ENCODE data around the gene BCL6B. TPM values are rescaled to one million over a fixed set of nuclear protein-coding genes. Genes with fewer than 3 reads are reported as not detected.

Gene BCL6B
- total RNA-seq, 1 experiment from 2014 or later = 0.57 TPM

DNA sequence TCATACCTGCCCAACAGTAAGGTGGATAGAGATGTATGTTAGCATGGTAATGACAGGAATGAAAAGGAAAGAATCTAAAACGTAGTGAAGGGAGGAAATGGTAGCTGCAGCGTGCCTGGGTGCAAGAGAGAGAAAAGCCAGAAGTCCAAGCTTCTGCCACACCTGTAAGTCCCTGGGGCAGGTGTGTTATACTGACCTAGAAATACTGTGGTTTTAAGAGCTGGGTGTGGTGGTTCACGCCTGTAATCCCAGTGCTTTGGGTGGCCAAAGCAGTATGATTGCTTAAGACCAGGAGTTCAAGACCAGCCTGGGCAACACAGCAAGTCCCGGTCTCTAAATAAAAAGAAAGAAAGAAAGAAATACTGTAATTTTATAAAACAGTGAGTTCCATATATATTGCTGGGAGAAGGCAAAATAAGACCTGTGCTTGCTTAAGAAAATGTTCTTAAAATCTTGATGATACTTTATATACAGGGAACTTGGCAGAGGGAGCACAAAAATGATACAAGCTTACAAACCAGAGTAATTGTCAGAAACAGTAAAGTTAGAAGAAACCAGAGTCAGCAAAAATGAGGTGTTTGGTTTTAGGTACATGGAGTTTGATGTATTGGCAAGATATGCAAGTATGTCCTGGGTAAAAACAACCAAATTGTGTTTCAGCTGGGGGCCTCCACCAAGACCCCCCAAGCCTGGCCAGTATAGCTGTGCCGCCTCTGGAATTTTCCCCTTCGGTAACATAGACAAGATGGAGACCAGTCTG is 20.4 kb upstream of the BCL6B start:
- POLR2A ChIA-PET = no interaction called here

DNA sequence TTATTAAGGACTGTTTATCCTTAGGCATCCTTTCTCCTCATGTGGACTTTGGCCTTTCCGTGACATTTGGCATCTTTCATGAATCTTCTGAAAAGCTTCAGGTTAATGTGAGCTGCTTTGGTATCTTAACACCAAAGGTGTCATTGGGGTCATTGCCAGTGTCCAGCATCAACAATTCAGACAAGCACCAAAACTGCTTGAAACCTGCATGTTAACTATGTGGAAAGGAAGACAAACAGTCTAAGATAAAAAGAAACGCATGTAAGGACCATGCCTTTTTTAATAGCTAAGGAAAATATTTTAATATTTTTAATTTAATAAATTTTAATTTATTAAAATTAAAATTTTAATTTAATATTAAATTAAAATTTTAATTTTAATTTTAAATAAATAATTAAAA is 19.1 kb upstream of the BCL6B start:
- ATAC-seq (no peak), DNase-seq (ENCODE audit: low read depth, low spot score) (no peak)
- Histone ChIP-seq H3K27me3 (ENCODE audit: insufficient read depth, low read length) (no peaks in the 10 kb centered on the region), H3K79me2 (ENCODE audit: insufficient read depth, low read length) (peaks cover 6% of the 10 kb centered on the region), H3K9me2 (ENCODE audit: insufficient read depth) (no peaks in the 10 kb centered on the region), H3K4me2 (ENCODE audit: low read length) (no peak overlapping the region), H2AFZ (ENCODE audit: low read depth, low read length, poor library complexity, severe bottlenecking) (no peak overlapping the region), H3K4me1 (ENCODE audit: control insufficient read depth in 1 of 2, insufficient read depth in 2 of 2, low read length in 2 of 2) (no peaks in the 10 kb centered on the region), H3K9me3 (ENCODE audit: control insufficient read depth in 1 of 2, insufficient read depth in 1 of 2, low read depth in 1 of 2, low read length in 2 of 2) (no peaks in the 10 kb centered on the region), H3K27ac (ENCODE audit: low read depth, low read length) (no peak overlapping the region), H3K9ac (ENCODE audit: low read length) (no peak overlapping the region), H4K20me1 (ENCODE audit: insufficient read depth) (peaks cover 4% of the 10 kb centered on the region; the same call in 1 of the 2 replicates), H3K36me3 (ENCODE audit: control insufficient read depth in 1 of 2, insufficient read depth in 2 of 2, low read length in 2 of 2) (peaks cover 4 to 14% of the 10 kb centered on the region in 2 experiments; a peak in 3 of 4 replicates), H3K4me3 (replicated peaks in 1 of 2; ENCODE audit: low read depth in 1 of 2, low read length in 2 of 2) (no peak overlapping the region)
- intact Hi-C loops (cut with micrococcal nuclease) = loop anchor here (1.0 to 2.0 kb wide), 2 partner anchors 92 to 161 kb away; no protein-coding TSS in a partner anchor
- RAD21 ChIA-PET (ENCODE audit: low non-redundant PET in 1 of 2, low total read pairs in 2 of 2, uncharacterized antibody in 2 of 2, unreplicated experiment in 2 of 2) = interaction anchor here (1.0 to 1.7 kb wide), 5 partner anchors 89 to 302 kb away, joined by 3 to 7 read pairs (median 3); no protein-coding TSS in a partner anchor
- CTCF ChIA-PET = interaction anchor here (0.8 to 3.4 kb wide), 21 partner anchors 8 to 568 kb away, joined by 3 to 84 read pairs (median 5); partner anchors contain the start of genes ALOX12 and SLC16A13
- no TSS peak for BruUV-seq (replicated peaks)
- POLR2A ChIA-PET = interaction anchor here (0.8 to 1.4 kb wide), 4 partner anchors 8 to 338 kb away, joined by 3 to 7 read pairs (median 4); partner anchors contain the start of gene ALOX12
- TF ChIP-seq ZNF274 (IDR thresholded peaks at IDR 0.05; ENCODE audit: low read depth, low read length) = no peak
- TF ChIP-seq, protein P1, sequence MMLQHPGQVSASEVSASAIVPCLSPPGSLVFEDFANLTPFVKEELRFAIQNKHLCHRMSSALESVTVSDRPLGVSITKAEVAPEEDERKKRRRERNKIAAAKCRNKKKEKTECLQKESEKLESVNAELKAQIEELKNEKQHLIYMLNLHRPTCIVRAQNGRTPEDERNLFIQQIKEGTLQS (IDR thresholded peaks at IDR 0.05) = no peak
- no peak for TF ChIP-seq SIN3A (IDR thresholded peaks at IDR 0.05; ENCODE audit: low read depth)
- TF ChIP-seq POLR2A (IDR thresholded peaks at IDR 0.05; ENCODE audit: borderline replicate concordance, extremely low read depth, insufficient read depth, insufficient read length) = no peak
- TF ChIP-seq EZH2phosphoT487 (IDR thresholded peaks at IDR 0.05; ENCODE audit: borderline replicate concordance) = no peak
- TF ChIP-seq RAD21 (IDR thresholded peaks at IDR 0.05; ENCODE audit: low read depth) = no peak
- TF ChIP-seq, protein P2, sequence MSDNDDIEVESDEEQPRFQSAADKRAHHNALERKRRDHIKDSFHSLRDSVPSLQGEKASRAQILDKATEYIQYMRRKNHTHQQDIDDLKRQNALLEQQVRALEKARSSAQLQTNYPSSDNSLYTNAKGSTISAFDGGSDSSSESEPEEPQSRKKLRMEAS (IDR thresholded peaks at IDR 0.05) = no peak
- no peak for TF ChIP-seq YY1 (IDR thresholded peaks at IDR 0.05; ENCODE audit: extremely low read depth, insufficient replicate concordance, low read depth, low read length)
- TF ChIP-seq, protein P3, sequence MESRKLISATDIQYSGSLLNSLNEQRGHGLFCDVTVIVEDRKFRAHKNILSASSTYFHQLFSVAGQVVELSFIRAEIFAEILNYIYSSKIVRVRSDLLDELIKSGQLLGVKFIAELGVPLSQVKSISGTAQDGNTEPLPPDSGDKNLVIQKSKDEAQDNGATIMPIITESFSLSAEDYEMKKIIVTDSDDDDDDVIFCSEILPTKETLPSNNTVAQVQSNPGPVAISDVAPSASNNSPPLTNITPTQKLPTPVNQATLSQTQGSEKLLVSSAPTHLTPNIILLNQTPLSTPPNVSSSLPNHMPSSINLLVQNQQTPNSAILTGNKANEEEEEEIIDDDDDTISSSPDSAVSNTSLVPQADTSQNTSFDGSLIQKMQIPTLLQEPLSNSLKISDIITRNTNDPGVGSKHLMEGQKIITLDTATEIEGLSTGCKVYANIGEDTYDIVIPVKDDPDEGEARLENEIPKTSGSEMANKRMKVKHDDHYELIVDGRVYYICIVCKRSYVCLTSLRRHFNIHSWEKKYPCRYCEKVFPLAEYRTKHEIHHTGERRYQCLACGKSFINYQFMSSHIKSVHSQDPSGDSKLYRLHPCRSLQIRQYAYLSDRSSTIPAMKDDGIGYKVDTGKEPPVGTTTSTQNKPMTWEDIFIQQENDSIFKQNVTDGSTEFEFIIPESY (IDR thresholded peaks at IDR 0.05; ENCODE audit: extremely low read depth, insufficient replicate concordance, low read length) = no peak

More for the DNA sequence above, 20.4 kb upstream of the BCL6B start:
- H3K9ac ChIP-seq (ENCODE audit: low read length) = no peak overlapping the region
- no TSS peak for BruUV-seq (replicated peaks)
- H3K4me1 ChIP-seq (ENCODE audit: control insufficient read depth in 1 of 2, insufficient read depth in 2 of 2, low read length in 2 of 2) = no peaks in the 10 kb centered on the region
- no peaks in the 10 kb centered on the region for H3K27me3 ChIP-seq (ENCODE audit: insufficient read depth, low read length)
- no peak overlapping the region for H3K4me3 ChIP-seq (replicated peaks in 1 of 2; ENCODE audit: low read depth in 1 of 2, low read length in 2 of 2)
- ChIA-PET CTCF (interaction anchor here (1.1 to 3.4 kb wide), 3 partner anchors 92 to 159 kb away, joined by 6 to 84 read pairs (median 30); no protein-coding TSS in a partner anchor), RAD21 (ENCODE audit: low non-redundant PET in 1 of 2, low total read pairs in 2 of 2, uncharacterized antibody in 2 of 2, unreplicated experiment in 2 of 2) (no interaction called here)
- DNase-seq (ENCODE audit: low read depth, low spot score) (no peak), ATAC-seq (no peak)
- no peak overlapping the region for H3K27ac ChIP-seq (ENCODE audit: low read depth, low read length)
- H3K9me2 ChIP-seq (ENCODE audit: insufficient read depth) = no peaks in the 10 kb centered on the region
- TF ChIP-seq EGR1 (IDR thresholded peaks at IDR 0.05; ENCODE audit: low read depth) (no peak), RAD21 (IDR thresholded peaks at IDR 0.05; ENCODE audit: low read depth) (no peak), TCF7L2 (IDR thresholded peaks at IDR 0.05; ENCODE audit: borderline replicate concordance, extremely low read depth, insufficient read depth, insufficient read length) (no peak), POLR2A (IDR thresholded peaks at IDR 0.05; ENCODE audit: borderline replicate concordance, extremely low read depth, insufficient read depth, insufficient read length) (no peak), FOSL1 (IDR thresholded peaks at IDR 0.05; ENCODE audit: low read depth) (no peak), POLR2AphosphoS5 (IDR thresholded peaks at IDR 0.05; ENCODE audit: low read depth, low read length) (no peak), ZNF274 (IDR thresholded peaks at IDR 0.05; ENCODE audit: low read depth, low read length) (no peak)
- TF ChIP-seq, protein P1 (IDR thresholded peaks at IDR 0.05) = no peak
- H3K9me3 ChIP-seq (ENCODE audit: control insufficient read depth in 1 of 2, insufficient read depth in 1 of 2, low read depth in 1 of 2, low read length in 2 of 2) = no peaks in the 10 kb centered on the region
- peaks cover 11 to 14% of the 10 kb centered on the region in 2 experiments; a peak in 3 of 4 replicates for H3K36me3 ChIP-seq (ENCODE audit: control insufficient read depth in 1 of 2, insufficient read depth in 2 of 2, low read length in 2 of 2)
- H2AFZ ChIP-seq (ENCODE audit: low read depth, low read length, poor library complexity, severe bottlenecking) = no peak overlapping the region
- no peak overlapping the region for H3K4me2 ChIP-seq (ENCODE audit: low read length)
- peaks cover 5% of the 10 kb centered on the region for H3K79me2 ChIP-seq (ENCODE audit: insufficient read depth, low read length)
- peaks cover 4% of the 10 kb centered on the region; the same call in 1 of the 2 replicates for H4K20me1 ChIP-seq (ENCODE audit: insufficient read depth)
- intact Hi-C loops (cut with micrococcal nuclease) = no loop called here
